GM12891 (cell line): Measurements from ENCODE around the gene GABBR2.

Experiments used
- DNase-seq: peaks from one replicate; pipeline ENCODE4 v3.0.0; 2011; ENCODE audit warnings: low spot score; ENCODE audit not compliant: insufficient read length
- FAIRE-seq: peaks from 2 replicates; lab custom pipeline; 2011; peaks lifted over from hg19 to GRCh38; lab: Jason Lieb, UNC
- PAX5 ChIP-seq: IDR thresholded peaks from 2 replicates; pipeline ENCODE4 v1.6.1; 2011; ENCODE audit warnings: low read length, moderate library complexity, mild to moderate bottlenecking; ENCODE audit not compliant: insufficient read depth, severe bottlenecking
- POLR2A ChIP-seq: IDR thresholded peaks from 2 replicates; pipeline ENCODE4 v1.6.1; 2011; ENCODE audit warnings: low read depth, low read length, control low read depth
- POLR2AphosphoS5 ChIP-seq: IDR thresholded peaks from 2 replicates; pipeline ENCODE4 v1.6.1; 2011; ENCODE audit warnings: low read depth, low read length, control low read depth
- POU2F2 ChIP-seq: IDR thresholded peaks from 2 replicates; pipeline ENCODE4 v1.6.1; 2011; ENCODE audit warnings: low read depth, mild to moderate bottlenecking, control low read depth, low read length, moderate library complexity
- SPI1 ChIP-seq: IDR thresholded peaks from 2 replicates; pipeline ENCODE4 v1.6.1; 2011; ENCODE audit warnings: low read depth, low read length, control low read depth
- TAF1 ChIP-seq: IDR thresholded peaks from 2 replicates; pipeline ENCODE4 v1.6.1; 2011; ENCODE audit warnings: low read depth, low read length, control low read depth

The GABBR2 gene

GRCh38 chr9:98740226-98740881 is 31.6 kb upstream of the GABBR2 start:
- TF ChIP-seq PAX5, result no peak
- DNase-seq (no peak), FAIRE-seq (no peak)

GRCh38 chr9:98738741-98739140 is 30.0 kb upstream of the GABBR2 start:
- TF ChIP-seq PAX5, result no peak
- TF ChIP-seq POU2F2, result no peak
- no peak for TF ChIP-seq TAF1
- TF ChIP-seq POLR2AphosphoS5, result no peak
- TF ChIP-seq SPI1, result no peak
- TF ChIP-seq POLR2A, result no peak
- DNase-seq (no peak), FAIRE-seq (no peak)

GRCh38 chr9:98736226-98736625 is 27.5 kb upstream of the GABBR2 start:
- TF ChIP-seq TAF1, result no peak
- TF ChIP-seq PAX5, result no peak
- no peak for TF ChIP-seq SPI1
- TF ChIP-seq POLR2AphosphoS5, result no peak
- no peak for TF ChIP-seq POU2F2
- no peak for TF ChIP-seq POLR2A
- FAIRE-seq, result no peak
- DNase-seq, result no peak

- FAIRE-seq (no peak), DNase-seq (no peak)
- TF ChIP-seq TAF1 (no peak), POLR2AphosphoS5 (no peak), POLR2A (no peak), POU2F2 (no peak), PAX5 (no peak), SPI1 (no peak)
Measured at GRCh38 chr9:98732801-98733200, 24.1 kb upstream of the GABBR2 start.

GRCh38 chr9:98732091-98732490 is 23.4 kb upstream of the GABBR2 start:
- TF ChIP-seq SPI1, result no peak
- no peak for TF ChIP-seq PAX5
- no peak for TF ChIP-seq POU2F2
- no peak for TF ChIP-seq POLR2A
- TF ChIP-seq TAF1, result no peak
- FAIRE-seq (no peak), DNase-seq (no peak)

- DNase-seq (no peak), FAIRE-seq (no peak)
- TF ChIP-seq SPI1 (no peak), POLR2AphosphoS5 (no peak), PAX5 (no peak), POLR2A (no peak), POU2F2 (no peak), TAF1 (no peak)
Measured at GRCh38 chr9:98730871-98731270, 22.1 kb upstream of the GABBR2 start.

- no peak for TF ChIP-seq POLR2A
- no peak for TF ChIP-seq TAF1
- TF ChIP-seq SPI1, result no peak
- no peak for TF ChIP-seq POLR2AphosphoS5
- TF ChIP-seq POU2F2, result no peak
- no peak for TF ChIP-seq PAX5
- DNase-seq (no peak), FAIRE-seq (no peak)
Measured at GRCh38 chr9:98728500-98728899, 19.8 kb upstream of the GABBR2 start.

GRCh38 chr9:98727428-98727827 is 18.7 kb upstream of the GABBR2 start:
- FAIRE-seq (no peak), DNase-seq (no peak)
- TF ChIP-seq TAF1 (no peak), POLR2A (no peak), POLR2AphosphoS5 (no peak), POU2F2 (no peak), PAX5 (no peak), SPI1 (no peak)

GRCh38 chr9:98726735-98727134 is 18.0 kb upstream of the GABBR2 start:
- DNase-seq, result no peak
- no peak for FAIRE-seq

GRCh38 chr9:98724810-98725530 is 16.2 kb upstream of the GABBR2 start:
- DNase-seq (no peak), FAIRE-seq (no peak)
- no peak for TF ChIP-seq POLR2A
- TF ChIP-seq POU2F2, result no peak
- no peak for TF ChIP-seq PAX5
- no peak for TF ChIP-seq POLR2AphosphoS5
- no peak for TF ChIP-seq TAF1
- no peak for TF ChIP-seq SPI1

More at GRCh38 chr9:98726735-98727134, 18.0 kb upstream of the GABBR2 start:
- TF ChIP-seq POU2F2, result no peak
- no peak for TF ChIP-seq SPI1
- no peak for TF ChIP-seq PAX5

- FAIRE-seq (no peak), DNase-seq (no peak)
- no peak for TF ChIP-seq POLR2A
- TF ChIP-seq POU2F2, result no peak
- no peak for TF ChIP-seq POLR2AphosphoS5
- no peak for TF ChIP-seq PAX5
- TF ChIP-seq TAF1, result no peak
- no peak for TF ChIP-seq SPI1
Measured at GRCh38 chr9:98721643-98722042, 12.9 kb upstream of the GABBR2 start.
